MG63 (cell line): Measurements from ENCODE around the gene VMP1. TPM values are rescaled to one million over a fixed set of nuclear protein-coding genes. Genes with fewer than 3 reads are reported as not detected.

Source experiments
- DNase-seq: peaks from one replicate; pipeline ENCODE4 v3.0.0-alpha.2; 2020
- H3K27me3 ChIP-seq: fragments of 250-450 bp; sonication (Bioruptor Pico); 2 replicates; pipeline ENCODE4 v1.5.1; 2020; ENCODE audit warnings: mild to moderate bottlenecking, moderate library complexity
- H3K36me3 ChIP-seq: fragments of 250-450 bp; sonication (Bioruptor Pico); 2 replicates; pipeline ENCODE4 v1.5.1; 2020; ENCODE audit warnings: mild to moderate bottlenecking, moderate library complexity
- H3K4me3 ChIP-seq: fragments of 250-450 bp; sonication (Bioruptor Pico); 2 replicates; pipeline ENCODE4 v1.5.1; 2020; ENCODE audit warnings: mild to moderate bottlenecking, moderate library complexity
- H3K9me3 ChIP-seq: fragments of 250-450 bp; sonication (Bioruptor Pico); 2 replicates; pipeline ENCODE4 v1.5.1; 2020; ENCODE audit warnings: mild to moderate bottlenecking, moderate library complexity
- total RNA-seq: library from RNA; depleted of rRNA; stranded (reverse); fragments of >200 nt; shearing (Covaris generic); gene quantifications from 2 replicates; pipeline ENCODE4 v1.2.3, GENCODE V29; 2014; ENCODE audit warnings: low replicate concordance; rRNA removed

Gene VMP1
- total RNA-seq, 1 experiment from 2014 or later: 161 TPM

DNA sequence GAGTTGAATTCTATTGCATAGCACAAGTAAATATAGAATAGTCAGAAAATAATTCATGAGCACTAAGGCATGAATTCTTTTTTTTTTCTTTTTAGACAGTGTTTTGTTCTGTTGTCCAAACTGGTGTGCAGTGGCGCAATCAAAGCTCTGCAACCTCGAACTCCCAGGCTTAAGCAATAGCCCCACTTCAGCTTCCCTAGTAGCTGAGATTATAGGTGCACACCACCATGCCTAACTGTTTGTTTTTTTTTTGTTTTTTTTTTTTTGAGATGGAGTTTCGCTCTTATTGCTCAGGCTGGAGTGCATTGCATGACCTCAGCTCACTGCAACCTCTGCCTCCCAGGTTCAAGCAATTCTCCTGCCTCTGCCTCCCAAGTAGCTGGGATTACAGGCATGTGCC is 168.7 kb downstream of the VMP1 start:
- DNase-seq: no peak
- no peaks in the 10 kb centered on the region for H3K27me3 ChIP-seq
- H3K9me3 ChIP-seq: no peaks in the 10 kb centered on the region
- H3K4me3 ChIP-seq: no peak overlapping the region
- peaks cover 51% of the 10 kb centered on the region for H3K36me3 ChIP-seq

DNA sequence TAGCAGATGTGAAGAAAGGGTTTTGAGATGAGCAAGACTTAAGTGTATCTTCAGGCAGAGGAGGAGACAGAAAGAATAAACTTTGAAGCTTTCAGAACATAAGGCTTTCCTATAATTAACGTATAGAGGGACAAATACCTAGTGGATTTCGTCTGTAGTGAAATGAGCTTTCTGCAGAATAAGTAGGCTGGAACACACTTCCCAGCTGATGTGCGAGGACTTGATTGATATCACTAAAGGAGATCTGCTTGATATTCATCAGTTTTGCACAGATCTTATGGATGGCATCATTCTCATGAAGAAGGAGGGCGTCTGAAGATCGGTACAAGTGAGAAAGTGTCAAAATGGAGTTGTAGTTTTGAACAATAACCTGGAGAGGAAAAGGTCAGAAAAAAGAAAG is 170.5 kb downstream of the VMP1 start:
- Histone ChIP-seq H3K27me3 (no peaks in the 10 kb centered on the region), H3K9me3 (no peaks in the 10 kb centered on the region)
- DNase-seq: no peak

DNA sequence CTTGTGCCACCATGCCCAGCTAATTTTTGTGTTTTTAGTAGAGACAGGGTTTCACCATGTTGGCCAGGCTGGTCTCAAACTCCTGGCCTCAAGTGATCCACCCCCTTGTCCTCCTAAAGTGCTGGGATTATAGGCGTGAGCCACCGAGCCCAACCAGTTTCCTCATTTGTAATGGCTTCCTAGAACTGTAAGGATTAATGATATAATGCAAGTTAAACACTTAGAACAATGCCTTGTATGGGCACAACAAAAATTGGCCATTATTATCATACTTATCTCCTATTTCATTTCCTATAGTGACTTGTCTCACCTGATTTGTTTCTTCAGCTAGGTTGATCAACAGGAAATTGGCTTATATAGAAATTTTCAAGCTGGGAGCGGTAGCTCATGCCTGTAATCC is 171.2 kb downstream of the VMP1 start:
- Histone ChIP-seq H3K27me3 (no peaks in the 10 kb centered on the region), H3K4me3 (no peak overlapping the region), H3K36me3 (peaks cover 52% of the 10 kb centered on the region), H3K9me3 (no peaks in the 10 kb centered on the region)
- no peak for DNase-seq

More for the DNA sequence above, 170.5 kb downstream of the VMP1 start:
- H3K36me3 ChIP-seq: peaks cover 52% of the 10 kb centered on the region
- no peak overlapping the region for H3K4me3 ChIP-seq

DNA sequence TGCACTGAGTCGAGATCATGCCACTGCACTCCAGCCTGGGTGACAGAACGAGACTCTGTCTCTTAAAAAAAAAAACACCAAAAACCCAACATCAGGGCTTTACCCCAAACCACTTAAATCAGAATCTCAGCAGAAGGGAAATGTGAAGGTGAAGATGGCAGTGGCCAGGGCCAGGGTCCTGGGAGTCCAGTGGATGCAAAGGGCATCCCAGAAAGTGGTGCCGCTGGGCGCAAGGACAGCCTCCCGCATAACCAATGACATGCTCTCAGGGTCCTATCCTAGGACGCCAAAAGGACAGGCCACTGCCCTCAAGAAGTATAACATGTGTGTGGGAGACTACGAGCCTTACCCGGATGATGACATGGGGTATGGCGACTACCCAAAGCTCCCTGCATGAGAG is 177.4 kb downstream of the VMP1 start:
- Histone ChIP-seq H3K27me3 (no peaks in the 10 kb centered on the region), H3K9me3 (no peaks in the 10 kb centered on the region), H3K36me3 (peaks cover 53% of the 10 kb centered on the region), H3K4me3 (no peak overlapping the region)
- no peak for DNase-seq

DNA sequence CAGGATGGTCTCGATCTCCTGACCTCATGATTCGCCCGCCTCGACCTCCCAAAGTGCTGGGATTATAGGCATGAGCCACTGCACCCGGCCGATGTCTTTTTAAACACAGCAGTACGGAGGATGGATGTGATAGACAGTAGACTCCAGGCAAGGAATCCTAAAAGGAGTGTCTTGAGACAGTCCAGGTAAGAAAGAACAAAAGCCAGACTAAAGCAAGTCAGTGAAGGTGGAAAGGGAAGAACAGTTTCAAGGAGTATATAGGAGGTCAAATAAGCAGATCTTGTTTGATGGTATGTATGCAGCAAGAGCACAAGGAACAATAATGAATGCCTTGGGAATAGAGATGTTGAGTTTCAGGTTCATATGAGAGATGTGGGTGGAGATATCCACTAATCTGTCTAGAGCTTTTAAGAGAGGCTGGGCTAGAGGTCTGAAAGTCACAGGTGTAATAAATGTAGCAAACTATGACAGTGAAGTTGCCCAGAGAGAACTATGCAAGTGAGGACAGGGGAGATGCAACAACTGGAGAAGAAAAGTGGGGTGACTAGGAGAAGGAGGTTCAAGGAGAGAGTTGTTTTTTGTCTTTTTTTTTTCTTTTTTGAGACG is 180.8 kb downstream of the VMP1 start:
- DNase-seq: no peak
- Histone ChIP-seq H3K27me3 (no peaks in the 10 kb centered on the region), H3K4me3 (no peak overlapping the region), H3K9me3 (no peaks in the 10 kb centered on the region), H3K36me3 (peaks cover 54% of the 10 kb centered on the region)

DNA sequence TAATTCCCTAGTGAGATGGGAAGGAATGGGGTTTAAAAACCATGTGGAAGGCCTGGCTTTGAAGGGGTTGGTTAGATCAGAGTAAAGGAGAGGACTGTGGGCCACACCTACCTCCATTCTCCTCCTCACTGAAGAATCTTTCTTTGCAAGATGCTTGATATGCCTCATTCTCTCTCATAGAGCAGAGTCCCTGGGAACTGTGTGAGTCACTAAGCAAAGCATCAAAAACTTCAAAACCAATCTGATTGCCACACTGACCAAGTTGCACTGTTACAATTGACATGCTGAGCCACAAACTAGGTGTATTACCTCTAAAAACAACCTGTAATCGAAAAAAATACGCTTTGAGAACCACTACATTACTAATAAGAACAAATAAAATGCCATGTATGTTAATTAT is 183.3 kb downstream of the VMP1 start:
- no peak for DNase-seq
- no peak overlapping the region for H3K4me3 ChIP-seq
- no peaks in the 10 kb centered on the region for H3K27me3 ChIP-seq
- peaks cover 32% of the 10 kb centered on the region for H3K36me3 ChIP-seq
- H3K9me3 ChIP-seq: no peaks in the 10 kb centered on the region

Other genes starting within 250 kb of the VMP1 start
- gene DHX40, start 142.0 kb upstream of the VMP1 start, total RNA-seq: 45.1 and 131 TPM in 2 replicates
- gene CLTC, start 87.8 kb upstream of the VMP1 start, total RNA-seq: 235 and 287 TPM in 2 replicates
- gene PTRH2, start 224 bp upstream of the VMP1 start, total RNA-seq: 38.1 and 40.6 TPM in 2 replicates
- gene TUBD1, start 185.3 kb downstream of the VMP1 start, total RNA-seq: 12.9 and 13.6 TPM in 2 replicates
- 10.0 and 10.7 TPM in 2 replicates for gene RPS6KB1, start 185.5 kb downstream of the VMP1 start, total RNA-seq